Gastroesophageal sphincter (tissue), 4 donors: Measurements from ENCODE around the gene OPN1SW. TPM values are rescaled to one million over a fixed set of nuclear protein-coding genes. Genes with fewer than 3 reads are reported as not detected.

ENCODE experiments used
- ATAC-seq: fragments of 150-250 bp; one replicate; pipeline ENCODE4 v1.9.1; 2016; ENCODE audit warnings: mild to moderate bottlenecking, moderate library complexity
- H3K27ac ChIP-seq, 4 donors: fragments of 200-600 bp; sonication (generic) in 3 of 4; 1 replicate in 3 of 4; 2 replicates in 1 of 4; pipeline ENCODE4 v1.5.1; 2016 to 2019
- H3K27me3 ChIP-seq: fragments of 200-600 bp; sonication (generic); one replicate; pipeline ENCODE4 v1.5.1; 2019
- H3K36me3 ChIP-seq, 2 donors: fragments of 200-600 bp; sonication (generic); one replicate each; pipeline ENCODE4 v1.5.1; 2019; ENCODE audit warnings: control low read depth in 1 of 2
- H3K4me1 ChIP-seq, 3 donors: fragments of 200-600 bp; sonication (generic); 1 replicate in 2 of 3; 2 replicates in 1 of 3; pipeline ENCODE4 v1.5.1; 2016 to 2019; ENCODE audit warnings: control low read depth in 2 of 3
- H3K4me3 ChIP-seq, 2 donors: fragments of 200-600 bp; sonication (generic); one replicate each; pipeline ENCODE4 v1.5.1; 2019; ENCODE audit warnings: mild to moderate bottlenecking in 1 of 2, moderate library complexity in 1 of 2
- H3K9me3 ChIP-seq, 3 donors: fragments of 200-600 bp; sonication (generic); one replicate each; pipeline ENCODE4 v1.5.1; 2017 to 2019; ENCODE audit warnings: control low read depth in 2 of 3
- EP300 ChIP-seq: sonication (generic); formaldehyde crosslinking; IDR thresholded peaks from one replicate; pipeline ENCODE4 v1.6.1; 2017; ENCODE audit warnings: antibody characterized with exemption, mild to moderate bottlenecking
- POLR2A ChIP-seq, 2 donors: fragments of 450-650 bp; IDR thresholded peaks; one replicate each; pipeline ENCODE4 v1.6.1; 2017; ENCODE audit warnings: antibody characterized with exemption in 2 of 2, mild to moderate bottlenecking in 2 of 2, moderate library complexity in 1 of 2
- POLR2AphosphoS5 ChIP-seq: sonication (generic); formaldehyde crosslinking; IDR thresholded peaks from one replicate; pipeline ENCODE4 v1.6.1; 2017; ENCODE audit warnings: antibody characterized with exemption
- WGBS, 2 donors: methylation state at CpG; one replicate each; pipeline ENCODE4 v1.1.5; 2018; ENCODE audit warnings: low coverage in 1 of 2; 5-methylcytosine and 5-hydroxymethylcytosine counted together
- total RNA-seq, 4 donors: library from RNA; depleted of rRNA; stranded (reverse); fragments of >200 nt; gene quantifications; one replicate each; pipeline ENCODE4 v1.1.0, GENCODE V29; 2016
- TF ChIP-seq, protein P1 (sequence below), 4 experiments: fragments of 200-600 bp in 2 of 4; fragments of 450-650 bp in 2 of 4; sonication (generic) in 1 of 4; IDR thresholded peaks; one replicate each; pipeline ENCODE4 v1.5.1; 2017 to 2019; ENCODE audit warnings: antibody characterized with exemption in 4 of 4, mild to moderate bottlenecking in 2 of 4, moderate library complexity in 2 of 4

OPN1SW gene
- total RNA-seq, 4 donors from 2014 or later = not detected

DNA sequence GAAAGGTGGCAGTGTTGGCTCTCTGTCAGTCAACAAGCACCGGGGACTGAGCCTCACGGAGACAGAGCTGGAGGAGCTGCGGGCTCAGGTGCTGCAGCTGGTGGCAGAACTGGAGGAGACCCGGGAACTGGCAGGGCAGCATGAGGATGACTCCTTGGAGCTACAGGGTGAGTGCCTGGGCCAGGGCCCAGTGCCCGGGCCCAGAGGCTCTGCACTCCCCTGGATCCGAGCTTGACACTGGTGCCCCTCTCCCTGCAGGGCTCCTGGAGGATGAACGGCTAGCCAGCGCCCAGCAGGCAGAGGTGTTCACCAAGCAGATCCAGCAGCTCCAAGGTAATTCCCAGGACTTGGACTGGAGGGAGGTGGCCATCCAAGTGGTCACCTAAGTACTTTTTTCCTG is 18.8 kb upstream of the OPN1SW start:
- Histone ChIP-seq H3K27me3 (no peaks in the 10 kb centered on the region), H3K9me3 (no peaks in the 10 kb centered on the region), H3K4me3 (no peak overlapping the region), H3K27ac (no peak overlapping the region), H3K36me3 (peaks cover 0 to 8% of the 10 kb centered on the region in 2 donors), H3K4me1 (peaks cover 0 to 37% (median 17%) of the 10 kb centered on the region in 3 donors)
- ATAC-seq = no peak
- 86% methylated on average over 4 of the region's 8 CpGs; no CpG with 5 or more reads in 1 of the 2 donors for WGBS, 2 donors
- no peak for TF ChIP-seq POLR2AphosphoS5

DNA sequence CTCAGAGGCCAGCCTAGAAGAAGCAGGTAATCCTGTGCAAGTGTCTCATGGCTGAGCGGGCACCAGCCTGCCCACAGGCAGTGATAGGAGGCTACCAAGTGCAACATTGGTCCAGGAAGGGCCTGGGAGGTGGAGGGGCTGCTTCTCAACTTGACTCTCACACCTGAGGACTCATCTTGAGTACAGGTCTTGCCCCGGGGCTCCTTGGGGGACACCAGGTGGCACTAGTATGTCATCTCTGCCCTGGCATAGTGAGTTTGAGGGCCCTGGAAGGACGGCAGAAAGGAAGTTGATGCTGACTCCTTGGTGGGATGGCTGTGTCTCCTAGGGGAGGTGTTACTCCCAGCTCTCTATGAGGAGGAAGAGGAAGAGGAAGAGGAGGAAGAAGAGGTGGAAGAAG is 18.4 kb upstream of the OPN1SW start:
- peaks cover 0 to 37% (median 17%) of the 10 kb centered on the region in 3 donors for H3K4me1 ChIP-seq
- no peak overlapping the region for H3K27ac ChIP-seq
- TF ChIP-seq EP300 (no peak), POLR2A (IDR thresholded peaks at IDR 0.05) (no peak), POLR2AphosphoS5 (no peak)
- TF ChIP-seq, protein P1, sequence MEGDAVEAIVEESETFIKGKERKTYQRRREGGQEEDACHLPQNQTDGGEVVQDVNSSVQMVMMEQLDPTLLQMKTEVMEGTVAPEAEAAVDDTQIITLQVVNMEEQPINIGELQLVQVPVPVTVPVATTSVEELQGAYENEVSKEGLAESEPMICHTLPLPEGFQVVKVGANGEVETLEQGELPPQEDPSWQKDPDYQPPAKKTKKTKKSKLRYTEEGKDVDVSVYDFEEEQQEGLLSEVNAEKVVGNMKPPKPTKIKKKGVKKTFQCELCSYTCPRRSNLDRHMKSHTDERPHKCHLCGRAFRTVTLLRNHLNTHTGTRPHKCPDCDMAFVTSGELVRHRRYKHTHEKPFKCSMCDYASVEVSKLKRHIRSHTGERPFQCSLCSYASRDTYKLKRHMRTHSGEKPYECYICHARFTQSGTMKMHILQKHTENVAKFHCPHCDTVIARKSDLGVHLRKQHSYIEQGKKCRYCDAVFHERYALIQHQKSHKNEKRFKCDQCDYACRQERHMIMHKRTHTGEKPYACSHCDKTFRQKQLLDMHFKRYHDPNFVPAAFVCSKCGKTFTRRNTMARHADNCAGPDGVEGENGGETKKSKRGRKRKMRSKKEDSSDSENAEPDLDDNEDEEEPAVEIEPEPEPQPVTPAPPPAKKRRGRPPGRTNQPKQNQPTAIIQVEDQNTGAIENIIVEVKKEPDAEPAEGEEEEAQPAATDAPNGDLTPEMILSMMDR (IDR thresholded peaks at IDR 0.05) = no peak
- ATAC-seq = no peak
- peaks cover 0 to 8% of the 10 kb centered on the region in 2 donors for H3K36me3 ChIP-seq
- no peaks in the 10 kb centered on the region for H3K9me3 ChIP-seq
- no peaks in the 10 kb centered on the region for H3K27me3 ChIP-seq
- no peak overlapping the region for H3K4me3 ChIP-seq
- whole genome bisulfite sequencing, 2 donors = no CpG with 5 or more reads among the region's 3 CpGs

DNA sequence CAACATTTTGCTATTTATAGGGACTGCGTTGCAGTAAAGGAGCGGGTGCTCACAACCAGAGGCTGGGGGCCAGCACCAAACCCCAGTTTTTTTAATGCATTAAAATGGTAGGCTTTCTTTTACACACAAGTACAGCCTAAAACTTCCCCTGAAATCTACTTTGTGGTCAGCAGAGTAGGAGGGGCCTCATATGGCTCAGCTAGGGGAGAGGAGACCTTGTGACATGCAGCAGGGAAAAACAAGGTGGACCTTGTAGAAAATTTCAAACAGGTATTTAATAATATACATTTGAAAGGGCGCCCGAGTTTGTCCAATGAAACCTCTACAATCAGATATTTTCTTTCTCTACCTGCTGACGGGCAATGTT is 17.6 kb upstream of the OPN1SW start:
- Histone ChIP-seq H3K4me3 (no peak overlapping the region), H3K27me3 (no peaks in the 10 kb centered on the region), H3K9me3 (no peaks in the 10 kb centered on the region), H3K4me1 (peaks cover 0 to 37% (median 17%) of the 10 kb centered on the region in 3 donors), H3K27ac (no peak overlapping the region), H3K36me3 (peaks cover 0 to 8% of the 10 kb centered on the region in 2 donors)
- 91 to 96% methylated on average over 4 to 5 of the region's 5 CpGs for WGBS, 2 donors
- TF ChIP-seq, protein P1 (IDR thresholded peaks at IDR 0.05) = no peak
- TF ChIP-seq POLR2AphosphoS5 (no peak), POLR2A (IDR thresholded peaks at IDR 0.05) (no peak), EP300 (no peak)
- no peak for ATAC-seq

DNA sequence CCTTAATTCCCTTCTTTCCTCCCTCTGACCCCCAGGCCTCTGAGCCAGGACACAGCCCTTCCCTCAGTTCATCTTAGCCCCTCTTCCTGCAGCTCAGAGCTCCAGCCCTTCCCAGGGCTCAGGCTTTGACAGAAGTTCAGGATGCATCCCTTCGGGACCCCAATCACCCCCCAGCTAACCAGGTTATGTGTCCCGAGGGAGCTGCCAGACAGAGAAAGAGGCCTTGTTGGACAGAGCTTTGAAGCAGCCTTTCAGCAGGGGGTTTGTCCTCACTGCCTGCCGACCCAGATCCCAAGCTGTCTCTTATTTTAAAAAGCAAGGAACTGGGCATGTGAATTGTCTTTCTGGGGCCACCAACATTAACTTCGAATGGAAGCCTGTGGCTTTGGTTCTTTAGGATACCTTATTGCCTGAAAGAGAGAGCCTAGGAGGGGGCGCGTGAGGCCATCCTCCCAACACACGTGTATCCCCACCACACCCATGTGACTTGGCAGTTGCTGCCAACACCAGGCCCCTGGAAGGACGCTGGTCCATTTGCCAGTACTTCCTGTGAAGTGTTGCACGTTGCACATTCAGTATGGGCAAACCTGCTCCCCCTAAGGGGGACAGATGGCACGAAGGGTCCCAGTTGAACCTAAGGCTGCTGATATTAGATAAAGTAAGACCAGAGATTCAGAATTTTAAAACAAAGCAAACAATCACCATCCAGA is 17.0 kb upstream of the OPN1SW start:
- TF ChIP-seq EP300 = no peak
- no peak for TF ChIP-seq POLR2A (IDR thresholded peaks at IDR 0.05)
- TF ChIP-seq, protein P1 (IDR thresholded peaks at IDR 0.05) = no peak
- no peak for TF ChIP-seq POLR2AphosphoS5
- H3K27ac ChIP-seq = peak overlapping the region in 3 of 4 donors; percentile 11 to 90 (median 82)

DNA sequence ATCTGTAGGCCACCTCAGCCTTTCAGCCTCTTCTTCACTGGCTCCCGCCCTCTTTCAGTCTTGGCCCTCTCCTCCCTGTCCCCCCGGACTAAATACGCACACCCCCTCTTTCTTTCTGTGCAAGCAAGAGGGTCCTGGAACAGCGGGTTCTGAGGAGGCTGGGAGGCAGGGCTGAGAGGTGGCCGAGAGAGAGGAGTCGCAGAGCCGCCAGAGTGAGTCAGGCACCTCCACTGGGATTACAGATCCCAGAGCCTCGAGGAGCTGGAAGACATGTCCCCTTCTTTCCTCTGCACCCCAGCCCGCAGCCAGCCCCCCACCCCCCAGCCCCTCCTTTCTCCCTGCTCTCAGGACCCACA is 16.4 kb upstream of the OPN1SW start:
- Histone ChIP-seq H3K4me3 (peak overlapping the region; percentile 70 to 79), H3K4me1 (peaks cover 0 to 37% (median 17%) of the 10 kb centered on the region in 3 donors), H3K9me3 (no peaks in the 10 kb centered on the region), H3K27ac (peak overlapping the region in 2 of 4 donors; percentile 82 to 90), H3K36me3 (peaks cover 0 to 8% of the 10 kb centered on the region in 2 donors), H3K27me3 (no peaks in the 10 kb centered on the region)
- WGBS, 2 donors = no CpG with 5 or more reads among the region's 9 CpGs
- ATAC-seq = no peak
- TF ChIP-seq, protein P1 (IDR thresholded peaks at IDR 0.05) = no peak
- no peak for TF ChIP-seq POLR2AphosphoS5
- TF ChIP-seq EP300 = no peak
- TF ChIP-seq POLR2A (IDR thresholded peaks at IDR 0.05) = no peak

More for the DNA sequence above, 17.0 kb upstream of the OPN1SW start:
- H3K4me1 ChIP-seq = peaks cover 0 to 37% (median 17%) of the 10 kb centered on the region in 3 donors
- peaks cover 0 to 8% of the 10 kb centered on the region in 2 donors for H3K36me3 ChIP-seq
- WGBS, 2 donors = 40 to 51% methylated on average over 1 to 6 of the region's 10 CpGs
- H3K4me3 ChIP-seq = peak overlapping the region in 1 of 2 donors; percentile 79
- ATAC-seq = no peak
- no peaks in the 10 kb centered on the region for H3K9me3 ChIP-seq
- no peaks in the 10 kb centered on the region for H3K27me3 ChIP-seq
